Transverse colon (tissue), 4 donors: ENCODE results near the gene TPGS1. TPM values are rescaled to one million over a fixed set of nuclear protein-coding genes. Genes with fewer than 3 reads are reported as not detected.

Experiments used
- DNase-seq: peaks from one replicate; pipeline ENCODE4 v3.0.0-alpha.2; 2019
- H3K27ac ChIP-seq, 4 donors: fragments of 200-600 bp; sonication (generic); 2 replicates each; pipeline ENCODE4 v1.5.1; 2016 to 2018; ENCODE audit warnings: inconsistent platforms in 4 of 4
- H3K27me3 ChIP-seq: fragments of 200-600 bp; sonication (generic); 2 replicates; pipeline ENCODE4 v1.5.1; 2017; ENCODE audit warnings: inconsistent platforms
- H3K36me3 ChIP-seq, 4 donors: fragments of 200-600 bp; sonication (generic); 2 replicates each; pipeline ENCODE4 v1.5.1; 2017 to 2019; ENCODE audit warnings: inconsistent platforms in 4 of 4
- H3K4me1 ChIP-seq, 4 donors: fragments of 200-600 bp; sonication (generic); 2 replicates each; pipeline ENCODE4 v1.5.1; 2017 to 2020; ENCODE audit warnings: inconsistent platforms in 4 of 4
- H3K4me3 ChIP-seq, 4 donors: fragments of 200-600 bp; sonication (generic); 1 replicate in 1 of 4; 2 replicates in 3 of 4; pipeline versions ENCODE4 v1.5.1 to v1.6.1; 2017 to 2019; ENCODE audit warnings: inconsistent platforms in 4 of 4
- H3K9me3 ChIP-seq, 2 donors: fragments of 200-600 bp; sonication (generic); 2 replicates each; pipeline ENCODE4 v1.5.1; 2017 to 2019; ENCODE audit warnings: inconsistent platforms in 2 of 2
- EP300 ChIP-seq: sonication (generic); formaldehyde crosslinking; IDR thresholded peaks from one replicate; pipeline ENCODE4 v1.6.1; 2017; ENCODE audit warnings: antibody characterized with exemption, low read depth
- POLR2A ChIP-seq: fragments of 450-650 bp; IDR thresholded peaks from one replicate; pipeline ENCODE4 v1.6.1; 2016; ENCODE audit warnings: antibody characterized with exemption, mild to moderate bottlenecking, moderate library complexity
- POLR2AphosphoS5 ChIP-seq, 3 donors: sonication (generic); formaldehyde crosslinking; IDR thresholded peaks; one replicate each; pipeline ENCODE4 v1.6.1; 2016; ENCODE audit warnings: antibody characterized with exemption in 3 of 3
- WGBS, 2 donors: methylation state at CpG; one replicate each; pipeline ENCODE4 v1.1.5; 2018; ENCODE audit warnings: low coverage in 1 of 2; 5-methylcytosine and 5-hydroxymethylcytosine counted together
- in situ Hi-C, 4 donors: fragments of 200-750 bp; cut with MboI; loops; one replicate each; pipeline versions ENCODE4 v1.15.0 to v1.15.1; 2017; ENCODE audit warnings: low sequenced_read_pairs in 3 of 4, low pct_ligation_motif_present in 1 of 4, low pct_unique_long_range_greater_than_20kb in 1 of 4
- intact Hi-C: fragments of 100-400 bp; cut with DNase I; formaldehyde crosslinking; loops from one replicate; pipeline ENCODE4 v1.15.1; 2023; ENCODE audit warnings: low total_unique reads
- total RNA-seq, 4 donors: library from RNA; depleted of rRNA; stranded (reverse); fragments of >200 nt; gene quantifications; one replicate each; pipeline ENCODE4 v1.1.0, GENCODE V29; 2016
- TF ChIP-seq, protein P1 (sequence below), 5 experiments: fragments of 200-600 bp in 3 of 5; fragments of 450-650 bp in 2 of 5; sonication (generic) in 3 of 5; IDR thresholded peaks; 1 replicate in 2 of 5; 2 replicates in 3 of 5; pipeline ENCODE4 v1.5.1; 2016 to 2017; ENCODE audit warnings: antibody characterized with exemption in 5 of 5, inconsistent platforms in 3 of 5, mild to moderate bottlenecking in 2 of 5, moderate library complexity in 1 of 5

The TPGS1 gene
- total RNA-seq, 4 donors from 2014 or later: 18.0 to 103 (median 43.8) TPM

DNA sequence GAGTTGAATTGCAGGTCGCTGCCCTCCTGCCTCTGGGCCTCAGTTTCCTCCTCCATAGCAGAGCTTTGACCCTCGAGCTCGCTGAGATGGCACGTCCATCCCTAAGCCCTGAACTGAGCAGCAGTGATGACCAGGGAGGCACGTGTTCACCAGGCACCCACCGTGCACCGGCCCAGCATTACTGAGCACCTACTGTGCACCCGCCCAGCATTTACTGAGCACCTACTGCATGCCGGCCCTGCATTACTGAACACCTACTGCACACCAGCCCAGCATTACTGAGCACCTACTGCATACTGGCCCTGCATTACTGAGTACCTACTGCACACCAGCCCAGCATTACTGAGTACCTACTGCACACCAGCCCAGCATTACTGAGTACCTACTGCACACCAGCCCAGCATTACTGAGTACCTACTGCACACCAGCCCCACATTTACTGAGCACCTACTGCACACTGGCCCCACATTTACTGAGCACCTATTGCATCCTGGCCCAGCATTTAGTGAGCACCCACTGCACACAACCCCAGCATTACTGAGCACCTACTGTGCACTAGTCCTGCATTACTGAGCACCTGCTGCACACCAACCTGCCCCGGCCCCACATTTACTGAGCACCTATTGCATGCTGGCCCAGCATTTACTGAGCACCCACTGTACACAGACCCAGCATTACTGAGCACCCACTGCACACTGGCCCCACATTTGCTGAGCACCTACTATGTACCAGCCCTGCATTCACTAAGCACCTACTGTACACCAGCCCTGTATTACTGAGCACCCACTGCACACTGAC is 6.3 kb downstream of the TPGS1 start:
- Histone ChIP-seq H3K27ac (no peak overlapping the region), H3K9me3 (no peaks in the 10 kb centered on the region), H3K36me3 (no peaks in the 10 kb centered on the region), H3K4me1 (peaks cover 7 to 31% (median 22%) of the 10 kb centered on the region in 4 donors), H3K27me3 (no peaks in the 10 kb centered on the region), H3K4me3 (no peak overlapping the region)
- in situ Hi-C loops (no loop called here), intact Hi-C loops (no loop called here)
- DNase-seq: no peak
- WGBS, 2 donors: 76% methylated on average over 10 of the region's 10 CpGs; no CpG with 5 or more reads in 1 of the 2 donors
- TF ChIP-seq POLR2A (no peak), EP300 (no peak), POLR2AphosphoS5 (IDR thresholded peaks at IDR 0.05) (no peak)
- TF ChIP-seq, protein P1, sequence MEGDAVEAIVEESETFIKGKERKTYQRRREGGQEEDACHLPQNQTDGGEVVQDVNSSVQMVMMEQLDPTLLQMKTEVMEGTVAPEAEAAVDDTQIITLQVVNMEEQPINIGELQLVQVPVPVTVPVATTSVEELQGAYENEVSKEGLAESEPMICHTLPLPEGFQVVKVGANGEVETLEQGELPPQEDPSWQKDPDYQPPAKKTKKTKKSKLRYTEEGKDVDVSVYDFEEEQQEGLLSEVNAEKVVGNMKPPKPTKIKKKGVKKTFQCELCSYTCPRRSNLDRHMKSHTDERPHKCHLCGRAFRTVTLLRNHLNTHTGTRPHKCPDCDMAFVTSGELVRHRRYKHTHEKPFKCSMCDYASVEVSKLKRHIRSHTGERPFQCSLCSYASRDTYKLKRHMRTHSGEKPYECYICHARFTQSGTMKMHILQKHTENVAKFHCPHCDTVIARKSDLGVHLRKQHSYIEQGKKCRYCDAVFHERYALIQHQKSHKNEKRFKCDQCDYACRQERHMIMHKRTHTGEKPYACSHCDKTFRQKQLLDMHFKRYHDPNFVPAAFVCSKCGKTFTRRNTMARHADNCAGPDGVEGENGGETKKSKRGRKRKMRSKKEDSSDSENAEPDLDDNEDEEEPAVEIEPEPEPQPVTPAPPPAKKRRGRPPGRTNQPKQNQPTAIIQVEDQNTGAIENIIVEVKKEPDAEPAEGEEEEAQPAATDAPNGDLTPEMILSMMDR (IDR thresholded peaks at IDR 0.05): no peak

DNA sequence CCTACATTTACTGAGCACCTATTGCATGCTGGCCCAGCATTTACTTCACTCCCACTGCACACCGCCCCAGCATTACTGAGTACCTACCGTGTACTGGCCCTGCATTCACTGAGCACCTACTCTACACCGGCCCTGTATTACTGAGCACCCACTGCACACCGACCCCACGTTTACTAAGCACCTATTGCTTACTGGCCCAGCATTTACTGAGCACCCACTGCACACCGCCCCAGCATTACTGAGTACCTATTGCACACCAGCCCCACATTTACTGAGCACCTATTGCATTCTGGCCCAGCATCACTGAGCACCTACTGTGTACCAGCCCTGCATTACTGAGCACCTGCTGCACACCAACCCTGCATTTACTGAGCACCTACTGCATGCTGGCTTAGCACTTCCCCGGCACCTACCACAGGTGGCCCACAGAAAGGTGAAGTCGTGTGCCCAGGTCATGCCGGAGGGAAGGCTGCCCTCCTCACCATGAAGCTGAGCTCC is 6.9 kb downstream of the TPGS1 start:
- no peaks in the 10 kb centered on the region for H3K36me3 ChIP-seq
- DNase-seq: no peak
- WGBS, 2 donors: 88 to 100% methylated on average over 1 to 7 of the region's 9 CpGs
- TF ChIP-seq POLR2AphosphoS5 (IDR thresholded peaks at IDR 0.05) (no peak), POLR2A (no peak), EP300 (no peak)
- TF ChIP-seq, protein P1 (IDR thresholded peaks at IDR 0.05): no peak
- no peaks in the 10 kb centered on the region for H3K9me3 ChIP-seq
- no peak overlapping the region for H3K27ac ChIP-seq
- H3K27me3 ChIP-seq: no peaks in the 10 kb centered on the region
- intact Hi-C loops: no loop called here
- peaks cover 2 to 29% (median 18%) of the 10 kb centered on the region in 4 donors for H3K4me1 ChIP-seq
- in situ Hi-C loops: no loop called here
- H3K4me3 ChIP-seq: no peak overlapping the region

DNA sequence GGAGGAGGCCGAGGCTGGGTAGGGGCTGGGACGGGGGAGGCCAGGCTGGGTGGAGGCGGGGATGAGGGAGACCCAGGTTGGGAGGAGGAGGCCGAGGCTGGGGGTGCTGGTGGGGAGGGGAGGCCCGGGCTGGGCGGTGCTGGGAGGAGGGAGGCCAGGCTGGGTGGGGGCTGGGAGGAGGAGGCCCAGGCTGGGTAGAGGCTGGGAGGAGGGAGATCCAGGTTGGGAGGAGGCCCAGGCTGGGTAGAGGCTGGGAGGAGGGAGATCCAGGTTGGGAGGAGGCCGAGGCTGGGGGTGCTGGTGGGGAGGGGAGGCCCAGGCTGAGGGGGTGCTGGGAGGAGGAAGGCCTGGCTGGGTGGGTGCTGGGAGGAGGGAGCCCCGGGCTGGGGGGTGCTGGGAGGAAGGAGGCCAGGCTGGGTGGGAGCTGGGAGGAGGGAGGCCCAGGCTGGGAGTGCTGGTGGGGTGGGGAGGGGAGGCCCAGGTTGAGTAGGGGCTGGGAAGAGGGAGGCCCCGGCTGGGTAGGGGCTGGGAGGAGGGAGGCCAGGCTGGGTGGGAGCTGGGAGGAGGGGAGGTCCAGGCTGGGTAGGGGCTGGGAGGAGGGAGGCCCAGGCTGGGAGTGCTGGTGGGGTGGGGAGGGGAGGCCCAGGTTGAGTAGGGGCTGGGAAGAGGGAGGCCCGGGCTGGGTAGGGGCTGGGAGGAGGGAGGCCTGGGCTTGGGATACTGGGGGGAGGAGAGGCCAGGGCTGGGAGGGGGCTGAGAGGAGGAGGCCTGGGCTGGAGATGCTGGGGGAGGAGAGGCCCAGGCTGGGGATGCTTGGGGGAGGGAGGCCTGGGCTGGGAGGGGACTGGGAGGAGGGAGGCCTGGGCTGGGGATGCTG is 10.7 kb downstream of the TPGS1 start:
- H3K9me3 ChIP-seq: no peaks in the 10 kb centered on the region
- TF ChIP-seq POLR2A (no peak), POLR2AphosphoS5 (IDR thresholded peaks at IDR 0.05) (no peak), EP300 (no peak)
- TF ChIP-seq, protein P1 (IDR thresholded peaks at IDR 0.05): no peak
- in situ Hi-C loops (no loop called here), intact Hi-C loops (no loop called here)
- H3K27ac ChIP-seq: no peak overlapping the region
- no peak overlapping the region for H3K4me3 ChIP-seq
- peaks cover 0 to 5% (median 0%) of the 10 kb centered on the region in 4 donors for H3K4me1 ChIP-seq
- no peaks in the 10 kb centered on the region for H3K27me3 ChIP-seq
- WGBS, 2 donors: 44 to 46% methylated on average over 3 to 8 of the region's 10 CpGs
- no peak for DNase-seq
- no peaks in the 10 kb centered on the region for H3K36me3 ChIP-seq
